H1 (cell line): Measurements from ENCODE around the gene THBS4. TPM values are rescaled to one million over a fixed set of nuclear protein-coding genes. Genes with fewer than 3 reads are reported as not detected.
A peak's percentile ranks its signal among the peaks of the same experiment; 100 is the strongest.
"Not testable (repeated sequence)": the region's sequence is repeated elsewhere in the genome, so short reads cannot be mapped to it uniquely, and the experiment has no call there.

Source experiments
- CTCF ChIA-PET: fragments of 300-600 bp; sonication (Branson Sonifier 250); formaldehyde crosslinking; loops from one replicate; lab custom pipeline; 2021; ENCODE audit not compliant: partially characterized antibody; lab: Charles Lee
- POLR2A ChIA-PET: fragments of 300-600 bp; sonication (Branson Sonifier 250); formaldehyde crosslinking; loops from one replicate; lab custom pipeline; 2021; ENCODE audit warnings: inconsistent platforms; ENCODE audit not compliant: partially characterized antibody; lab: Charles Lee
- DNase-seq, 2 experiments: peaks; one replicate each; pipeline versions ENCODE4 v3.0.0 to v3.0.0-alpha.2; 2010 to 2022; ENCODE audit warnings: low spot score in 2 of 2, low read depth in 1 of 2, mixed read lengths in 1 of 2
- FAIRE-seq: peaks from 2 replicates; lab custom pipeline; 2011; peaks lifted over from hg19 to GRCh38; lab: Jason Lieb, UNC
- H2AFZ ChIP-seq: 2 replicates; pipeline ENCODE4 v1.8.1; 2012; ENCODE audit warnings: low read length, inconsistent platforms
- H2AK5ac ChIP-seq: 2 replicates; pipeline ENCODE4 v1.6.1; 2013; ENCODE audit warnings: low read depth, low read length
- H2BK120ac ChIP-seq: replicated peaks from 2 replicates; pipeline ENCODE3; 2013; ENCODE audit warnings: low read depth, low read length, inconsistent platforms
- H2BK12ac ChIP-seq: 2 replicates; pipeline ENCODE4 v1.6.1; 2013; ENCODE audit warnings: low read depth, low read length
- H2BK15ac ChIP-seq: 2 replicates; pipeline ENCODE4 v1.6.1; 2013; ENCODE audit warnings: low read length
- H2BK20ac ChIP-seq: 2 replicates; pipeline ENCODE4 v1.6.1; 2013; ENCODE audit warnings: low read length
- H2BK5ac ChIP-seq: 2 replicates; pipeline ENCODE4 v1.6.1; 2013; ENCODE audit warnings: low read depth, low read length
- H3K14ac ChIP-seq: 2 replicates; pipeline ENCODE4 v1.6.1; 2013; ENCODE audit warnings: inconsistent platforms; ENCODE audit not compliant: insufficient read length
- H3K18ac ChIP-seq: 2 replicates; pipeline ENCODE4 v1.6.1; 2013; ENCODE audit warnings: low read length; ENCODE audit errors: extremely low read depth
- H3K23ac ChIP-seq: 2 replicates; pipeline ENCODE4 v1.6.1; 2013; ENCODE audit warnings: inconsistent platforms; ENCODE audit not compliant: insufficient read length
- H3K23me2 ChIP-seq: 2 replicates; pipeline ENCODE4 v1.6.1; 2013; ENCODE audit warnings: low read depth, low read length
- H3K27ac ChIP-seq: 2 replicates; pipeline ENCODE4 v1.6.1; 2011; ENCODE audit warnings: low read depth, low read length, inconsistent platforms
- H3K27me3 ChIP-seq, 4 experiments: replicated peaks in 1 of 4; 1 replicate in 1 of 4; 2 replicates in 3 of 4; pipeline versions ENCODE4 v1.6.1 to v1.8.1; 2011 to 2013; ENCODE audit warnings: low read length in 3 of 4, mild to moderate bottlenecking in 3 of 4, inconsistent platforms in 2 of 4, mixed read lengths in 2 of 4, moderate library complexity in 1 of 4; ENCODE audit not compliant: control insufficient read depth in 3 of 4, insufficient read depth in 3 of 4; ENCODE audit errors: extremely low read depth in 1 of 4
- H3K36me3 ChIP-seq, 4 experiments: 2 replicates each; pipeline versions ENCODE4 v1.6.1 to v1.8.1; 2011 to 2013; ENCODE audit warnings: mild to moderate bottlenecking in 4 of 4, low read length in 3 of 4, moderate library complexity in 2 of 4, control low read depth in 1 of 4, inconsistent platforms in 1 of 4; ENCODE audit not compliant: insufficient read depth in 4 of 4, control insufficient read depth in 2 of 4
- H3K4ac ChIP-seq: replicated peaks from 2 replicates; pipeline ENCODE3; 2013; ENCODE audit warnings: low read length, low read depth, mixed read lengths, inconsistent platforms; ENCODE audit not compliant: insufficient read length
- H3K4me1 ChIP-seq, 4 experiments: replicated peaks in 1 of 4; 1 replicate in 1 of 4; 2 replicates in 3 of 4; pipeline versions ENCODE4 v1.6.1 to v1.8.1; 2011 to 2013; ENCODE audit warnings: low read length in 3 of 4, inconsistent platforms in 2 of 4, mixed read lengths in 1 of 4; ENCODE audit not compliant: insufficient read depth in 4 of 4, control insufficient read depth in 3 of 4
- H3K4me2 ChIP-seq, 2 experiments: 2 replicates each; pipeline versions ENCODE4 v1.6.1 to v1.8.1; 2011 to 2013; ENCODE audit warnings: low read depth in 2 of 2, low read length in 2 of 2, control low read depth in 1 of 2, inconsistent platforms in 1 of 2, mild to moderate bottlenecking in 1 of 2; ENCODE audit not compliant: insufficient read depth in 1 of 2
- H3K4me3 ChIP-seq, 4 experiments: fragments of 200-600, 300-600 bp in 1 of 4; sonication (generic), shearing (Covaris generic), sonication (Bioruptor Twin) in 1 of 4; 2 replicates each; pipeline versions ENCODE4 v1.5.1 to v1.8.1; 2011 to 2016; ENCODE audit warnings: low read length in 4 of 4, low read depth in 3 of 4, control low read depth in 2 of 4, inconsistent platforms in 2 of 4, mild to moderate bottlenecking in 2 of 4, mixed read lengths in 1 of 4, moderate library complexity in 1 of 4; ENCODE audit not compliant: insufficient read depth in 2 of 4; ENCODE audit errors: extremely low read depth in 1 of 4
- H3K56ac ChIP-seq: replicated peaks from 2 replicates; pipeline ENCODE3; 2013; ENCODE audit warnings: low read depth, mild to moderate bottlenecking, mixed read lengths, low read length, inconsistent platforms; ENCODE audit not compliant: insufficient read length
- H3K79me1 ChIP-seq: 2 replicates; pipeline ENCODE4 v1.6.1; 2013; ENCODE audit warnings: low read depth, low read length, control low read depth
- H3K79me2 ChIP-seq, 2 experiments: 2 replicates each; pipeline versions ENCODE4 v1.6.1 to v1.8.1; 2012 to 2013; ENCODE audit warnings: low read length in 2 of 2, mild to moderate bottlenecking in 2 of 2, inconsistent platforms in 1 of 2; ENCODE audit not compliant: insufficient read depth in 2 of 2, control insufficient read depth in 1 of 2
- H3K9ac ChIP-seq, 4 experiments: replicated peaks in 1 of 4; 1 replicate in 1 of 4; 2 replicates in 3 of 4; pipeline versions ENCODE4 v1.6.1 to v1.8.1; 2011 to 2013; ENCODE audit warnings: low read depth in 3 of 4, low read length in 3 of 4, control low read depth in 2 of 4, mild to moderate bottlenecking in 2 of 4, moderate library complexity in 2 of 4, inconsistent platforms in 1 of 4; ENCODE audit errors: extremely low read depth in 1 of 4
- H3K9me3 ChIP-seq, 2 experiments: 2 replicates each; pipeline versions ENCODE4 v1.6.1 to v1.8.1; 2012 to 2013; ENCODE audit warnings: mild to moderate bottlenecking in 2 of 2, moderate library complexity in 2 of 2, control low read depth in 1 of 2, inconsistent platforms in 1 of 2, low read depth in 1 of 2, low read length in 1 of 2, mixed read lengths in 1 of 2; ENCODE audit not compliant: insufficient read depth in 2 of 2
- H4K20me1 ChIP-seq, 2 experiments: replicated peaks in 1 of 2; 2 replicates each; pipeline versions ENCODE3 to v1.8.1; 2011 to 2013; ENCODE audit warnings: inconsistent platforms in 2 of 2, low read length in 2 of 2, mild to moderate bottlenecking in 1 of 2; ENCODE audit not compliant: insufficient read depth in 2 of 2, control insufficient read depth in 1 of 2
- H4K5ac ChIP-seq: 2 replicates; pipeline ENCODE4 v1.6.1; 2013; ENCODE audit warnings: low read length, low read depth, mixed read lengths, inconsistent platforms; ENCODE audit not compliant: insufficient read length
- H4K8ac ChIP-seq: 2 replicates; pipeline ENCODE4 v1.8.0; 2013; ENCODE audit warnings: mild to moderate bottlenecking, moderate library complexity, low read length, inconsistent platforms; ENCODE audit not compliant: insufficient read depth; ENCODE audit errors: extremely low read depth
- H4K91ac ChIP-seq: replicated peaks from 2 replicates; pipeline ENCODE3; 2013; ENCODE audit warnings: low read length, mixed read lengths, inconsistent platforms; ENCODE audit not compliant: insufficient read length
- RAD21 ChIP-seq, 2 experiments: IDR thresholded peaks in 1 of 2; conservative IDR thresholded peaks in 1 of 2; 2 replicates each; pipeline ENCODE4 v1.6.1; 2011; ENCODE audit warnings: low read depth in 2 of 2, low read length in 2 of 2, improper control_type of control experiment in 1 of 2, inconsistent platforms in 1 of 2, mild to moderate bottlenecking in 1 of 2, moderate library complexity in 1 of 2
- WGBS, 2 experiments: shearing (Covaris generic) in 1 of 2; methylation state at CpG; one replicate each; pipeline versions ENCODE4 v1.1.6 to v1.1.7; 2013 to 2015; ENCODE audit warnings: low lambda C conversion rate in 2 of 2, mixed read lengths in 2 of 2, inconsistent platforms in 1 of 2, low coverage in 1 of 2, missing lambda C conversion rate in 1 of 2; ENCODE audit not compliant: insufficient replicate concordance in 2 of 2, insufficient coverage in 1 of 2, insufficient read length in 1 of 2; ENCODE audit errors: extremely low coverage in 1 of 2, missing lambda C conversion rate in 1 of 2; 5-methylcytosine and 5-hydroxymethylcytosine counted together
- polyA plus RNA-seq, 7 experiments: library from polyadenylated mRNA; depleted of rRNA in 3 of 7; stranded (reverse) in 5 of 7; unstranded in 2 of 7; fragments of >200 nt in 5 of 7; fragments of 200-250 nt in 2 of 7; gene quantifications; 1 replicate in 5 of 7; 2 replicates in 1 of 7; 4 replicates in 1 of 7; pipeline versions ENCODE4 v1.2.1 to v1.2.3, GENCODE V29; 2011 to 2013; ENCODE audit warnings: missing spikeins in 2 of 7, mixed read lengths in 2 of 7
- total RNA-seq: library from RNA; stranded (reverse); fragmentation: NEBNext Ultra II Directional; extraction: Animal tissue kit (Norgen Biotek cat#: 25700); gene quantifications from 2 replicates; pipeline ENCODE4 v1.2.1, GENCODE V29; 2021
- TF ChIP-seq, protein P1 (sequence below), 3 experiments: IDR thresholded peaks; 1 replicate in 2 of 3; 2 replicates in 1 of 3; pipeline versions ENCODE4 v1.5.1 to v1.6.1; 2011; ENCODE audit warnings: low read length in 3 of 3, mild to moderate bottlenecking in 3 of 3, inconsistent platforms in 2 of 3, low read depth in 1 of 3, moderate library complexity in 1 of 3; ENCODE audit not compliant: insufficient read depth in 1 of 3; ENCODE audit errors: control extremely low read depth in 1 of 3

Gene THBS4
- total and polyA plus RNA-seq, 2 of the 8 experiments (the other 6 are each of a cell fraction or from before 2014, with no cell fraction given), result 12.8 to 25.4 TPM

DNA sequence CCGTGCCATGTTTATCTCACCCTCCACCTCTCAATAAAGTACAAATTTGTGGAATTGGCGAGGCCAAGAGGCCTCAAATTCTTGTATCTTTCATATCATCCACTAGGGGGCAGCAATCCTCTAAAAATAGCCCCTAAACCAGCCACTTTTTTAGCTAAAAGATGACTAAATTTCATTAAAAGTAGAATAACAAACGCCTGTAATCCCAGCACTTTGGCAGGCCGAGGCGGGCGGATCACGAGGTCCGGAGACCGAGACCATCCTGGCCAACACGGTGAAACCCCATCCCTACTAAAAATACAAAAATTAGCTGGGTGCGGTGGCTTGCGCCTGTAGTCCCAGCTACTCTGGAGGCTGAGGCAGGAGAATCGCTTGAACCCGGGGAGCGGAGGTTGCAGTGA is 56.6 kb downstream of the THBS4 start:
- H3K4ac ChIP-seq, H3K14ac ChIP-seq, H3K79me2 ChIP-seq, H4K8ac ChIP-seq, H3K4me1 ChIP-seq, H3K27me3 ChIP-seq, H3K36me3 ChIP-seq, H3K27ac ChIP-seq, H2BK20ac ChIP-seq: not testable (repeated sequence)
- ChIA-PET POLR2A (interaction anchor here (0.6 to 3.7 kb wide), 6 partner anchors 8 to 376 kb away, joined by 3 to 20 read pairs (median 4); partner anchors contain the start of gene SERINC5), CTCF (interaction anchor here (0.6 to 7.2 kb wide), 45 partner anchors 8 to 281 kb away, joined by 3 to 118 read pairs (median 5); partner anchors contain the start of gene SERINC5)
- WGBS, 2 experiments, result 43% methylated on average over 15 of the region's 15 CpGs; no CpG with 5 or more reads in 1 of the 2 experiments
- peak; percentile 87 for FAIRE-seq
- TF ChIP-seq, protein P1, sequence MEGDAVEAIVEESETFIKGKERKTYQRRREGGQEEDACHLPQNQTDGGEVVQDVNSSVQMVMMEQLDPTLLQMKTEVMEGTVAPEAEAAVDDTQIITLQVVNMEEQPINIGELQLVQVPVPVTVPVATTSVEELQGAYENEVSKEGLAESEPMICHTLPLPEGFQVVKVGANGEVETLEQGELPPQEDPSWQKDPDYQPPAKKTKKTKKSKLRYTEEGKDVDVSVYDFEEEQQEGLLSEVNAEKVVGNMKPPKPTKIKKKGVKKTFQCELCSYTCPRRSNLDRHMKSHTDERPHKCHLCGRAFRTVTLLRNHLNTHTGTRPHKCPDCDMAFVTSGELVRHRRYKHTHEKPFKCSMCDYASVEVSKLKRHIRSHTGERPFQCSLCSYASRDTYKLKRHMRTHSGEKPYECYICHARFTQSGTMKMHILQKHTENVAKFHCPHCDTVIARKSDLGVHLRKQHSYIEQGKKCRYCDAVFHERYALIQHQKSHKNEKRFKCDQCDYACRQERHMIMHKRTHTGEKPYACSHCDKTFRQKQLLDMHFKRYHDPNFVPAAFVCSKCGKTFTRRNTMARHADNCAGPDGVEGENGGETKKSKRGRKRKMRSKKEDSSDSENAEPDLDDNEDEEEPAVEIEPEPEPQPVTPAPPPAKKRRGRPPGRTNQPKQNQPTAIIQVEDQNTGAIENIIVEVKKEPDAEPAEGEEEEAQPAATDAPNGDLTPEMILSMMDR (IDR thresholded peaks at IDR 0.05; ENCODE audit: control extremely low read depth in 1 of 3, insufficient read depth in 1 of 3, low read depth in 1 of 3, low read length in 3 of 3), result peak in 2 of 3 experiments; percentile 48 to 57; a peak in 2 of 4 replicates
- TF ChIP-seq RAD21 (IDR thresholded peaks at IDR 0.05 in 1 of 2, conservative IDR thresholded peaks at IDR 0.05 in 1 of 2; ENCODE audit: low read depth in 2 of 2, low read length in 2 of 2), result peak; percentile 85
- TF ChIP-seq, all 59 proteins: peak for 2; not testable (repeated sequence) for 57
- not testable (repeated sequence) for H2BK120ac ChIP-seq, H3K23ac ChIP-seq, H2AK5ac ChIP-seq, H2BK12ac ChIP-seq, H3K9ac ChIP-seq, H3K4me2 ChIP-seq, H4K20me1 ChIP-seq, H2BK15ac ChIP-seq, H3K4me3 ChIP-seq, H4K91ac ChIP-seq, H3K56ac ChIP-seq, H4K5ac ChIP-seq, H2AFZ ChIP-seq, H3K79me1 ChIP-seq, H3K23me2 ChIP-seq, H3K9me3 ChIP-seq
- peak in 1 of 2 experiments; percentile 59 for DNase-seq
- peak overlapping the region; percentile 19; the same call in 1 of the 2 replicates for H3K18ac ChIP-seq
- peak overlapping the region; percentile 78; the same call in 1 of the 2 replicates for H2BK5ac ChIP-seq
